ENCODE measurements around the gene PIK3R6.
"Not testable (repeated sequence)": the region's sequence is repeated elsewhere in the genome, so short reads cannot be mapped to it uniquely, and the experiment has no call there.

The PIK3R6 gene

GRCh38 chr17:8872705-8873435 is 5.4 kb upstream of the PIK3R6 start:
- no peak for DNase-seq

DNA sequence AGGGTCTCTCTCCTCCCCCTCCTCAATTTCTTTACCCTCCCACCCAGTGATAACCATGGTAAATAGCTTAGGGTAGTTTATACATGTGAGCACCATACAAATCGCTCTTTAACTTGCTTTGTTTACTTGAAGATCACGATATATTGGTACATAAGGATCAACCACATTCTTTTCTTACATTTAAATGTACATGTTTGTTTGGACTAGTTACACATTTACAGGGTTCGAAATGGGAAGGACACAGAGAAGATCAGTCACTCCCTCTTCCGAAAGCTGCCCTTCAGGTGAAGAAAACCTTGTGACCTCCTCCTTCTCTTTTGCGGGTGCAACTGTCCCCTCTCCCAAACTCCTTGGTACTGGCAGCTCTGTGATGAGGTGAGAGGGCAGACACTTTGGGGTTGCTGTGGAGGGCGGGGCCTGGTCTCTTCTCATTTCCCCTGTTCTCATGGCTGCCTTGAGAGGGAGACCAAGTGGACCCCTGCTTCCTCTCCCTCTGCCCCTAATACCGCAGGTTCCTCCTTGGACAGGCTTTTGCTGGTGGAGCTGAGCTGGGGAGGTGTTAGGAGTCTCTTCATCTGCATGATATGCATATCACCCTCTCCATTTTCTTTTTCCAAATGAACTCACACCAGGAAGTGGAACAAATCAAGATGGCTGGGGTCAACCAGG is 4.7 kb upstream of the PIK3R6 start:
- DNase-seq, result no peak

GRCh38 chr17:8871081-8871581 is 3.7 kb upstream of the PIK3R6 start:
- no peak for DNase-seq

DNA sequence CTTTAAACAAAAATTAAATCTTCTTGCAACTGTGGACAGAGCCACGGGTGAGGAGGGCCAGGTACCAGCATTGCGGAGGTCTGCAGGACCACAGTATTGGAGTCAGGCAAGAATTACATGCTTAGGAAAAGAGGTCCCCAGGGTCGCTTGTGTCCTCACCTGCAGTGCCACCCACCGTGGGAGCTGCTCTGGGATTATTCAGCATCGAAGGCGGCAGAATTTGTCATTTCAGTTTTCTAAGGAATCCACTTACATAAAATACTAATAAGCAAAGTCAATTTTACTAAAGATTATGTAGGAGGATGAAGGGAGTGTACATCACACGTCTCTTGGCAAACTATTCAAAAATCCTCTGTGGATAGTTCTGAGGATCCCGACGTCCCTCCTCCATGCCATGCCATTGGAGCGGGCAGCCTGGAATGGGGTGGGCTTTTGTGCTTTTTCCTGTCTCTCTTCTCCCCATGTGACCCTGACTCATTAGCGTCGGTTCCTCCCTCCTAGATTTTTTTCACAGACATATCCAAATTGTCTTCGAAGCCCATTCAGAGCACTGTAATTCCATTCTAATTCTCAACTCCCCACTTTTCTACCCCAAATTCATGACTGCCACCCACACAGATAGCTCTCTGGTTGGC is 3.0 kb upstream of the PIK3R6 start:
- no peak for DNase-seq

GRCh38 chr17:8869114-8869815 is 1.8 kb upstream of the PIK3R6 start:
- DNase-seq, result no peak

DNA sequence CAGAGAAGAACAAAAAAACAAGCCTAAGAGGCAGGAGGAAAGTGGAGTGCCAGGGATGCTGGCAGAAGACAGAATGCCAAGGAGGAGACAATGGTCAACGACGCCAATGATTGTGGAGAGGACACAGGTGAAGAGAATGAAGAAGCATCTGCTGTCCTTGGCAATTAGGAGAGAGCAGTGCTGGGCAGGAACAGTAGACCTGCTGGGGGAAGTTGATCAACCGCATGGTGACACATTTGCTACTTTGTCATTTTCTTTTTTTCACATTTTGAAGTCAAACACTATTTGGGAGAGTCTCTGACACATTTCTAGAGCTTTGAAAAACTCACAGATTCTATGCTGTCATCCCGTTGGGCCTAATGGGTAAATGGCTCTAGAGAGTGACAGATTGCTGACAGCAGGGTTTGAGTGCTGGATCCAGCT is 1.1 kb upstream of the PIK3R6 start:
- peak in 1 of 5 experiments; percentile 64 for DNase-seq

GRCh38 chr17:8868092-8868491 is 618 bp upstream of the PIK3R6 start:
- no peak for DNase-seq

DNA sequence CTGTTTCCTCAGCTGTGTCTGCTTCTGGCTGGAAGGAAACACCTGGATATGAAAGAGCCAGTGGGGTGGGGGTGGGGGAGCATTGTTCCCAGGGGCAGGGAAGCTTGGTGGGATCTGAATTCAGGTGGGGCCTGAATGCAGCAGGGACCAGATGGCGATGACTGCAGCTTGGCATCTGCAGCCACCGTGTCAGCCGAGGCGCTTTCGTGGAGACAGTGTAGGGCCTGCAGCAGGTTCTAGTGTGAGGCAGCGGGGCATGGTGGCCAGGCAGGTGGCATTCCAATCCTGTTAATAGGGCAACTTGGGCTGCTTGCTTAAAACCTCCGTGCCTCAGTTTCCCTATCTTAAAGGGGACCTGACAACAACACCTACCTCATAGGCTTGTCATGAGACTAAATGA is 1.7 kb downstream of the PIK3R6 start:
- DNase-seq, result no peak

- DNase-seq, result no peak
Measured at GRCh38 chr17:8865385-8865784, 2.1 kb downstream of the PIK3R6 start.

DNA sequence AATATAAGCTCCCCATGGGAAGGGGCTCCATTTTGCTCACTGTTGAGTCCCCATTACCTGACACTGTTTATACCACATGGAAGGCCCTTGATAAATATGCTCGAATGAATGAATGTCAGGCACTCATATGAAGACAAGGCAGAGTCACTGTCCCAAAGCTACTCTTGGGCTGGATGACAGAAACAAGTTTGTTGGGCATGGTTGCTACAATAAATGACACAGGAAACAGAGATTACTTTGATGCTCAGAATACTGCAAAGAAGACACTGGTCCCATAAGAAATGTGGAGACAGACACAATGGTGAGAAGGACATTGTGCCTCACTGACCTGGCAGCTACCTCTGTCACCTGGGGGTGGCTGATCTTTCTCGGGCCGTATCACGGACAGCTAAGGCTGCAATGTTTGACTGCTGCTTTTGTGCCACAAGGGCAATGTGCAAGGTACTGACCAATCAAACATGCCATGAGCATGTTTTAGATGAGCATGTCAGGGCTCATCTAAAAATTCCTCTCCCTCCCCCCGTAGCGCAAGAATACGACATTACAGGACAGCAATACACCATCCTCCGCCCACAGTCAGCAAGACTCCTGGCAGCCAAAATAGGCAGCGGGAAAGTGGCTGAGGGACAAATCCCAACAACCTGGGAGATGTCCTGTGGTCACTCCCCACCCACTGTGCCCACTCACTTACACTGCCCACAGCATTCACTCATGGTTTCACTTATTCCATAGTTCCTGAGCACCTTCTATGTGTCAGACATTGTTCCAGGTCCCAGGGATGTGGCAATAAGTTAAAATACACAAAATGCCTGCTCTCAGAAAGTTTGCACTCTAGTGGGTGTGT is 5.0 kb downstream of the PIK3R6 start:
- DNase-seq, result no peak

- DNase-seq, result no peak
Measured at GRCh38 chr17:8861495-8862181, 5.8 kb downstream of the PIK3R6 start.

DNA sequence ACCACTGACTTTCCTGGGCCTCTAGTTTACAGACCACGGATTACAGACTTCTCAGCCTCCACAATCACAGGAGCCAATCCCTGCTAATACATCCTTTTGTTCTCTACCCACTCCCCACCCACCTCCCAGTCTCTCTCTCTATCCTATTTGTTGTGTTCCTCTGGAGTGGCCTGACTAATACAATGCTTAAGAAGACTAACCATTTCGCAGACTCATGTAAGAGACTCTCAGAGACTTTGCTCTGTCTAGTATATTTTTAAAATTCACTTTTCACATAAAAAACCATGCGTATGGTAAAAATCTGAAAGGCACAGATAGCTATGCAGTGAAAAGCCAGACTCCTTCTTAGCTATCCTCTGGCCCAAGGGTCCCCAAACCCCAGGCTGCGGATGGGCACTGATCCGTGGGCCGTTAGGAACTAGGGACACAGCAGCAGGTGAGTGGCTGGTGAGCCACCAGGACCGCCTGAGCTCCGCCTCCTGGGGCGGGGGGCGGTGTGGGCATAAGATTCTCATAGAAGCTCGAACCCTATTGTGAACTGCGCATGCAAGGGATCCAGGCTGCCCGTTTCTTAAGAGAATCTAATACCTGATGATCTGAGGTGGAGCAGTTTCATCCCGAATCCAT is 7.6 kb downstream of the PIK3R6 start:
- DNase-seq, result no peak

DNA sequence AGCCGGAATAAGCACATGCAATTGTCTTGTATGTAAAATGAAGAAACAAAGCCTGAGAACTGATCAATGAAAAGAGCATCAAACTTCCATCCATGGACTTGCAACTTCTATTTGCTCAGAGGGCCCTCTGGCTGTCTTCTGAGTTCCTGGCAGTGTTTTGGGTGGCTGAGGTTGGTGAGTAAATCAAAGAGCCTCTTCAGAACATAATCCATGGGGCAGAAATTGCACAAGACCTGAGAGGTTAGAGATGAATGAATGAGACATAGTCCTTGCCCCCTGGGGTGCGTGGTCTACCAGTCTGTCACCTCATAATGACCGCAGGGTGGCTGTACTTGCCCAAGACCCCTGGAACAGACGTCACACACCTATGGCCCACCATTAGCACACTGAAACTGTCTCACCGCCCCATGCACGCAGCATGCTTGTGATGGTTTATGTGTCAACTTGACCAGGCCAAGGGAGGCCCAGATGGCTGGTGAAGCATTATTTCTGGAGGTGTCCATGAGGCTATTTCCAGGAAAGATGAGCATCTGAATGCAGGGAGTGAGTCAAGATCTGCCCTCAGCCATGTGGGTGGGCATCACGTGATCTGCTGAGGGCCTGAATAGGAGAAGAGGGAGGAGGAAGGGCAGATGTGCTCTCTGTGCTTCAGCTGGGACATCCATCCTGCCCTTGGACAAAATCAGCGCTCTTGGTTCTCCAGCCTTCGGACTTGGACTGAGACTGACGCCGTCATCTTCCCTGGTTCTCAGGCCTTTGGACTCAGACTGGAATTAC is 8.3 kb downstream of the PIK3R6 start:
- DNase-seq, result peak in 1 of 5 experiments; percentile 39

DNA sequence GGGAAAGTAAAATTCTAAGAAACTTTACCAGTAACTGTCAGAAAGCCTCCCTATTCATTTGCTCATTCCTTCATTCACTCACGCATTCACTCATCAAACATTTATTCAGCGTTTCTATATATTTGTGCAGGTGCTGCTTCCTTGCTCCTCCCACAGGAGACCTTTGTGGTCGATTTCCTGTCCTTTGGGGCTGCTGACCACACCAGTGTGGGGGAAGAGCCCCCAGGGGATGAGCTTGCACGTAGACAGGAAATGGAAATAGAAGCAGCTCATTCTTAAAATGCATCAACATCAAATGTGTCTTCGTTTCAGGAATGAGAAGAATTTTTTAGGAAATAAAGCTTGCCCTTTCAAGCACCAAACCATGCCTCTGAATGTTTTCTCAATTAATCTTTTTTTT is 9.6 kb downstream of the PIK3R6 start:
- DNase-seq, result peak in 1 of 5 experiments; percentile 73

DNA sequence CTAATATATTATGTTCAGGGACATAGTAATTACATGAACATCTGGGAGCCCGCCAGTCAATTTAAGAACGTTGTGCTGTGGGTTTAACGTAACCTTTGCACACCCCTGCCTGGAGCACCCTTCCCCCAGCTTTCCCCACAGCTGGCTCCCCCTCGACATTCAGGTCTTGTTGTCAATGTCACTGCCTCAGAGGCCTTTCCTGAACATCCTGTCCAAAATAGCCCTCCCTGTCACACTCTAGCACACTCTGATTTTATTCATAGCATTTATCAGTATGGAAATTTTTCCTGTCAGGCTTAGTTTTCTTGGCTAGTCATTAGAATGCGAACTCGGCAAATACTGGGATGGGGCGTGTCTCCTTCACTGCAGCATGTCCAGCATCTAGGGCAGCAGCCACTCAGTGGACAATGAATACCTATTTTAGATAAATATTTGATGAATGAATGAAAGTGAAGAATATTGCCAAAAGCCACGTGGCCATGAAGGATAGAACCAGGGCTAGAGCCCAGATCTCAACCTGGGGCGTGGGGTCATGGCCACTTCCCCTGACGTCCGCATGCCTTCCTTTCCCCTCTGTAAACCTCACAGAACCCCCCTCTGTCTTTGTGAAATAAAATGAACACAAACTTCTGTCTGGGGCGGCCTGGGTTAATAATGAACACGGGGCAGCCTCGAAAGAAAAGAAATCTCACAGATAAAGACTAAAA is 10.5 kb downstream of the PIK3R6 start:
- DNase-seq, result no peak

- DNase-seq, result not testable (repeated sequence)
Measured at GRCh38 chr17:8856205-8856603, 11.3 kb downstream of the PIK3R6 start.

DNA sequence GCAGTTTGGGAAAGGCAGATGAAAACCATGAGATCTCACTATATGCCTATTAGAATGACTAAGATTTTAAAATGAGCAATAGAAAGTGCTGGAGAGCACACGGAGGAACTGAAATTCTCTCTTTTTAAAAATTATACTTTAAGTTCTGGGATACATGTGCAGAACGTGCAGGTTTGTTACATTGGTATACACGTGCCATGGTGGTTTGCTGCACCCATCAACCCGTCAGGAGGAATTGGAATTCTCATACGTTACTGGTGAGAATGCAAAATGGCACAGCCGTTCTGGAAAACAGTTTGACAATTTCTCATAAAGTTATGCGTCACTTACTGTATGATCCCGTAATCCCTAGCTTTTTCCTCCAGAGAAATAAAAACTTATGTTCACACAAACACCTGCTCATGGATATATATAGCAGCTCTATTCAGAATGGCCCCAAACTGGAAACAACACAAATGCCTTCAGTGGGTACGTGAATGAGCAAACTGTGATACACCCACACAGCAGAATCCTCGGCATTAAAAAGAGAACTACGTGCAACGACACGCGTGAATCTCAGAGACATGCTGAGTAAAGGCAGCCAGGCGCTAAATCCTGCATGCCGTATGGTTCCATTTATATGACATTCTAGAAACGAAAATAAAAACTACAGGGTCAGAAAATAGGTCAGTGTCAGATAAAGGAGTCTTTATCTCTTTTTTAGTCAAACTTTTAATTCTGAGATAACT is 11.8 kb downstream of the PIK3R6 start:
- no peak for DNase-seq

GRCh38 chr17:8851600-8851999 is 15.9 kb downstream of the PIK3R6 start:
- no peak for DNase-seq
